Cerebellar nuclear complex (tissue), 1 donor: ENCODE measurements around the gene PRICKLE1.

Experiments
- DNase-seq, 2 experiments: peaks; one replicate each; lab custom pipeline; 2025; lab: John Stamatoyannopoulos, UW

The PRICKLE1 gene

DNA sequence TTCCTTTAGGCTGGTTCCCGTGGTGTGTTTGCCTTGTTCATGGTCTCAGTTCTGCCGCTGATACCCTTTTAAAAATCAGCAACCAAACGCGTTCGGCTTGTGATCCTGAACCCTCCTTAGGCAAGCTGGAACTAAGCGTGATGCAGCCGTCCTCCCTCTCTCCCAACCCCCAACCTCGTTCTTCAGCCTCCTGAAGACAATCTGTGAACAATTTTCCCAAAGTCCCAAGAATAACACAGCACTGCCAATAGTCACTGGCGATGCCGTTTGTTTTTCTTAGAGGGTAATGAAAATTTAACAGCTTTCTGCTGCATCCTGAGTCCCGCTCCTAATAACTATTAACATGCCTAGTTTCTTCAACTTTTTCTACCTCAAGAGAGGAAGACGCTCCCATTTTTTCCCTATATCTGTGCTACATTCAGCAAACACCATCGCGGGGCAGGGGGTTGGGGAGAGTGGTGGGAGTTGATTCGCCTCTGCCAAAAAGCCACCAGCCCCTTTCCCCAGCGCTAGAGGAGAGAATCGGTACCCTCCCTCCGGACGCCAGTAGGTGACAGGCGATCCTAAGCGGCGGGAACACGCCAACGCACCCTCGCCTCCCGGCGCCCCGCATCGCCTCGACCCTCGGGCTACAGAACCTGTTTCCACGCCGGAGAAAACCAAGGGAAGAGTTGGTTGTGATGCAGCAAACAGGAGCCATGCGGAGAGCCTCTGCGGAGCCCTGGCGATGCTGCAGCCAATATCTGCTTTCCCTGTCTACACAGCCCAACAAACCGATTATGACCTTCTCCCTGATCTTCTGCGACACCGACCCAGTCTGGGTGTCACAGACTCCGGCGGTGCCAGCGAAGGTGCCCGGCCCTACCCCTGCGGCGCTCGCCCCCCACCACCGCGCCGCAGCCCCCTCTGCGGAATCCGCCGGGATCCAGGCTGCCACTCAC is 752 bp downstream of the PRICKLE1 start:
- no peak for DNase-seq

DNA sequence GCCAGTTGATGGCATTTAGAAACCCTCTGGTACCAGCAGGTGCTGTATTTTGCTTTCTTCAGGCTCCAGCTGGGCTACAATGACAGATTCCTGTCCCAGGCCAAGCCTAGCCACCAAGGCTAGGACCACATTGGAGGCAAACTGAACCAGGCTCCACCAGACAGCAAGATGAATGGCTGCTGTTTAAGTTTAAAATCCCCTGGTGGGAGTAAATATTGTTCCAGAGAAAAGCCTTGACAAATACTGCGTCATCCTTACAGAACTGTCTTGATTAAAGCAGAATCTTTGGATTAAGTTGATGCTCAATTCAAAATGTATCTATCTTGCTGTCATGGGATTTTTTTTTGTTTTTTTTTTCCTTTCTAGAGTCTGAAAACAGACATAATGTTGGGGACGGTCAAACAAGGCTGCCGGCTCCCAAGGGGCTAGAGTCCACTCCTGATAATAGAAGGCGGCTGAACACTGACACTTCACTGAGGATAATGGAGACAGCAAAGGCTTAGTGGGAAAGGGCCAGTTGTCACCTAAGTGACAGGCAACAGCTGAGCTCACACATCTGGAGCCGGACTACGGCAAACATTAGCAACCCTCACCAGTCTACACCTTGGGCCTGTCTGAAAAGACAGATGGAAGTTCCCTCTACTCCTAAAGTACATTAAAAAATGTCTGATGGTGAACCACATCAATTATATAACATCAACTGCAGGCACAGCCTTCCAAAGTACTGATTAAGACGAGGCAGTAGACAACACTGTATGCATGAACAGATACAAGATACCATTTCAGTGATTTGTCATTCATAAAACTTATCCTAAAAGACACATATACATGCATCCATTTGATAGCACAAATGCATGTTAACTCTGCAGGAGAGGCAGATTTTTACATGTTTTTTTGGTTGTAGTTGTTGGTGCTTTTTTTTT is 1.7 kb downstream of the PRICKLE1 start:
- DNase-seq = peak in 1 of 2 experiments; percentile 15

DNA sequence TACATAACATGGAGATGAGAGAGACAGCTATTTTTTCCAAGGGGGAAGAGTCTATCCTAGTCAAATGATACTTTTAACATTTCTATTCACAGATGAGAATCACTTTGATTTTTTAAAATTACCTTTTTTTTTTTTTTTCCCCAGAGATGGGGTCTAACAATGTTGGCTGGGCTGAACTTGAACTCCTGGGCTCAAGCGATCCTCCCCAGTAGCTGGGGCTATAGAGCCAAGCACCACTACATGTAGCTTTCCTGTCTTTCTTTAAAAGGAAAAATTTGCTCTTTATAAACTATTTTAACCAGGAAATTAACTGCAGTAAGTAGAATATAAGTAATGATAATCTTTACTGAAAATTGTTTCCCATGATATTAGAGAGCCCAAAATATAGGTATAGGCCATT is 3.3 kb downstream of the PRICKLE1 start:
- DNase-seq = no peak

GRCh38 chr12:42585841-42586216 is 3.7 kb downstream of the PRICKLE1 start:
- DNase-seq = no peak

- no peak for DNase-seq
Measured at GRCh38 chr12:42585154-42585840, 4.2 kb downstream of the PRICKLE1 start.

DNA sequence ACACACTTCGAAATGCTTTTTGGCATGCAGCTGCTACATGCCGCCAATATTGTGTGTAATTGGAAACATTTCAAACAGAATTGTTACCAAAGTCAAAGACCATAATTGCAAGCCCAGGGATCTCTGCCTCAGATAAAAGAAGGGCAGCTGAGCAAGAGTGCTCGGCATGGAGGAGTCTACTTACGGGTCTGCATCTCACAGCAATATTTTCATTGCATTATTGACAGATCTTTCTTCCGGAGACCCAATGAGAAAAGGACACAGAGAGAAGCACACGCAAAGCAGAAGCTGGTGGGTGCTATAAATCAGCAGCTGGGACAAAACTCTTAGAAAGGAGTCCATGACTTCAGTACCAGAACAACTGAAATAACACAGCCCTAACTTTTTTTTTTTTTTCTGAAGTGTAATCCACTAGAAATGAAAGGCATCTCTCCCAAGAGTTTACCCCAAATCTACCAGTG is 4.9 kb downstream of the PRICKLE1 start:
- DNase-seq = no peak

DNA sequence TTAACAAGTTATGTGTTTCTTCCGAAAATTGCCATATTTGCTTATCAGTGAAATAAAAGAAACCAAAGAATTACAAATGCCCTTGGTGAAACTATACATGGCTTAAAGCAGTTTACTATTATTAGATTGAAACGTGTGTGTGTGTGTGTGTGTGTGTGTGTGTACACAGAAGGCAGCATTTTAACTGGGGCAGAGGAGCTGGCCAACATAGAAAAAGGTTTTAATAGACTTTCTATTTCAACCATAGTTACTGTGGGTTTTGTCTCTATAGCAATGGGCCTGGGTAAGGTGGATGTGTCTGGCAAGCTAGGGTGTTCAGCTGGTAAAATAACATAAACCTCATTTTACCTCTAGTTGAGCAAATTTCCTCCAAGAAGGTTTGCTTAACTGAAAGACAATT is 6.5 kb downstream of the PRICKLE1 start:
- no peak for DNase-seq

DNA sequence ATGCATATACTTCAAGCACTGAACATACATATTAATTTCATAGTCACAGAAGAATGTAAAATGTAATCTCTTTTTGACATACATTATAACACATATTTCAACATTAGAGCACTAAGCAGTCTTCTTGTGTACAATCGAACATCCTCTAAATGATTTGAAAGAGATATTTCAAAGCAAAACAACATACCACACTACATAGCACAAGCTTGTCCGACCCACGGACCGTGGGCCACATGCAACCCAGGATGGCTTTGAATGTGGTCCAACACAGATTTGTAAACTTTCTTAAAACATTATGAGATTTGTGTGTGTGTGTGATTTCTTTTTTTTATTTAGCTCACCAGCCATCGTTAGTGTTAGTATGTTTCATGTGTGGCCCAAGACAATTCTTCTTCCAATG is 7.0 kb downstream of the PRICKLE1 start:
- no peak for DNase-seq

DNA sequence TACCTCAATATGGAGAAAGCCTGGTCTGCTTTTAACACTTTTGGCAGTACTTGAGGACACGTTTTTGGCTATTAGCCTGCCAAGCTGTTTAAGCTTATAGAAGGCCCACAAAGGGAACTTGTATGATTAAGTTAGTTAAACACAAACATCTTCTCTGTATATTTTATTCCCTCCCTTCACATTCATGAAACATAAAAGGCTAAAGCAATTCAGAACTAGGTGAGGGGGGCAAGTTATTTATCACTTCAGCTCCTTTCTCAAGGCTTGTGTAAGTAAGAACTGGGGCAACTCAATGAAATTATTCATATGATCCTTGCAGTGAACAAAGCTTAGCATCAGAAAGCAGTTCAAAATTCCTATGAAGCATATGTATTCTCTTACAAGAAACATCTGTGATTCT is 7.5 kb downstream of the PRICKLE1 start:
- no peak for DNase-seq

GRCh38 chr12:42576374-42576773 is 13.2 kb downstream of the PRICKLE1 start:
- DNase-seq = no peak

GRCh38 chr12:42575717-42576116 is 13.8 kb downstream of the PRICKLE1 start:
- no peak for DNase-seq

GRCh38 chr12:42574851-42575266 is 14.7 kb downstream of the PRICKLE1 start:
- DNase-seq = no peak

DNA sequence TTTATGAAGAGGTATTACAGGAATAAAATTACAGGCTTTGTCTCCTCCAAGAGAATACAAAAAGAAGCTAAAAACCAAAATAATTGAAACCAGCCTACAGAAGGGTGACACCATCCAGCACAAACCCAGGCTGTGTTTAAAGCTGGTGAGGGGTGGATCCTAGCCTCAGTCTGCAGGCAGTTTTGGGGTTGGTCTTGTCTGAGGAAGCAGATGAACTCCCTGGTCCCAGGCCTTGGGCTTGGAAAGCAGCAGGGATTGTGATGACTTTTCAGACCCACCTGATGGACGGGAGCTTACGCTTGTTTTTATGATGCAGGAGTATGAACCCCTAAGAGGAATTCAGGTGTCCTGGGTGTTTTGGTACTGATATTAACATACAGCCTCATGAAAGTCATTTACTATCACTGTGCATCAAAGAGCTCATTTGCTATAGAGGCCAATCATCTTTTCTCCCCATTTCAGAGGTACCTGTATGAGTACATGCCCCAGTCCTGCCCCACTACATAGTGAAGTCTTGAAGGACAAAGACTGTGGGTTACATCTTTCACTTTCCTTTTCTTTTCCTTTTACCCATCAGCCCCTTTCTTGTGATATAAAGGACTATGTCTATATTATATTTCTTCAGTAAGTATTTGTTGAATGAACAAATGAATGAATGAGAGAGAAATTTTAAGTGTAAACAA is 18.1 kb downstream of the PRICKLE1 start:
- DNase-seq = no peak

DNA sequence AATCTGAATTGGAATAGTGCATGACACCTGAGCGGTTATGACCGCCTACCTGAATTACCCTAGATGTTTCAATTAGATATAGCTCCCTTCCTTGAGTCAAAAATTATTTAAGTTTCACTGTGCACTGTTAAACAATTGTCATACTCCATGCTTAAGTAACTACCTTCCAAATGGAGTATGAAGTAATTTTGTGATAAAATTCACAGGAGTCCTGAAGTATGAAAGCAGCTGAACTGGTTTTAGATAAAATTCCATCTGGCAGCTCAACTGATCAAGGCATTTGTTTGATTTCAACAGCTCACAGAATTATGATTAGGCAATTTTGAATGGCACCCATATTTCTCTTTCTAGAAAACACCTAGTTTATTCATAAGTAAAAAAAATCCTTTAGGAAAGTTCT is 19.5 kb downstream of the PRICKLE1 start:
- no peak for DNase-seq

- no peak for DNase-seq
Measured at GRCh38 chr12:42568952-42569915, 20.3 kb downstream of the PRICKLE1 start.

DNA sequence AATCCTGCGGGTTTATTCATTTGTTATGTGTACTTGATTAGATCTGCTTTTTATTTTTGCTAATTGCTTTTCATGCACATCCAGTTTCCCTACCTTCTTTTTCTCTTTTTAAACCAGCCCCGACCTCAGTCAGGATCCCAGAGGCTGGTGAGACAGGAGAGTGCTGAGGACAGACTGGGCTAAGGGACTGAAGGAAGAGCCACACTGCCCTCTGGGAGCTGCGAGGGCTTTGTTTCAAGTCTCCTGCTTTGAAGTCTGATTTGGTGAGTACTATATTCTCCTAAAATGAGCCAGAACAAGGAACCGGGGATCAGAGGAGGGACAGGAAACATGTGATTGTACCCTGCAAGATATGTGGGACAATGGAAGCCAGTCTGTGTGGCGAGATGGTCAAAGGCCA is 23.9 kb downstream of the PRICKLE1 start:
- no peak for DNase-seq

DNA sequence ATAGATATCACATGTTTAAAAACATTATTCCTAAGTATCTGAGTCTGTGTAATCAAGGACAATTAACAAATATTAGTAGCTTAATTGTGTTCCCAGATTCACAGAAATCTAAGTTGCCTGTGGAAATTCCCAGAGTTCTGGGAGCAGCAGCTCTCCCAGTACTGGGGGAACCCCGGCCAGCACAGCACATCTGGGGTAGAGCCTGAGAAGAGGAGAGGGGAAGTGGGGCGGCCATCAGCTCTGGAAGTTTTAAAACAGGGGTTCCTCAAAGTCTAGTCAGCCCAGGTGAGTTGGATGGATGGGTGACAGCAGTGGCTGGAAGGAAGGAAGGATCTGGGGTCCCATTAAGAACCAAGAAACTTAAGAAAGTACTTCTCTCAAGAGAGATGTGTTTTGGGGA is 24.6 kb downstream of the PRICKLE1 start:
- DNase-seq = no peak

GRCh38 chr12:42564556-42564955 is 25.0 kb downstream of the PRICKLE1 start:
- no peak for DNase-seq

GRCh38 chr12:42560977-42561376 is 28.6 kb downstream of the PRICKLE1 start:
- no peak for DNase-seq

DNA sequence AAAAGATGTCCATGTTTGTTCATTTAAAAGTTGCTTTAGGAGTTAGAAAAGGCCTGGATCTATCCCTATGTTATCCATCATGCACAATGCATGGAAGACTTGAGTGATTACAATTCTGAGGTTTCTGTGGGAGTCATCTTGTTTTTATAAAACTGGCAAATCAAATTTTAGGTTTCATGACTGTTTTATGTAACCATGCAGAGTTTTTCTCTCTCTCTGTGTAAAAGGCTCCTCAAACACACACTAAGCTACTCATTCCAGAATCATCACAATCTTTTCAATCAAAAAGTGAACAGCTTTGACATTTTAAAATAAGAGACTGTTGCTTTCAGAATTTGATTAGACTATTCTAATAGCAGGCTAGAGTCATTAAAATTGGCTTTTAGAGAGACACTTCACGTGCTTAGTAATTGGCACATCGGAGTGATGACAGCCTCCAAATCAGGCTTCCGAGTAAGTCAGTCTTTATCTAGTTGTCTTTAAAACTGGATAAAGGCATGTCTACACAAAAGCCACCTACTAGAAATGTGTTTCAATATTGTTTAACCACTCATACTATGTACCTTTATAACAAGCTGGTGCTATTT is 31.9 kb downstream of the PRICKLE1 start:
- DNase-seq = no peak
